GM21576 (cell line): ENCODE results near the gene PPP1R13L.
"Not testable (repeated sequence)": the region's sequence is repeated elsewhere in the genome, so short reads cannot be mapped to it uniquely, and the experiment has no call there.

ENCODE experiments used
- ATAC-seq: cut with Tn5 transposase; IDR thresholded peaks from one replicate; pipeline ENCODE4 v1.9.1; 2021; ENCODE audit warnings: mild to moderate bottlenecking, moderate library complexity; ENCODE audit not compliant: unreplicated experiment

The PPP1R13L gene

DNA sequence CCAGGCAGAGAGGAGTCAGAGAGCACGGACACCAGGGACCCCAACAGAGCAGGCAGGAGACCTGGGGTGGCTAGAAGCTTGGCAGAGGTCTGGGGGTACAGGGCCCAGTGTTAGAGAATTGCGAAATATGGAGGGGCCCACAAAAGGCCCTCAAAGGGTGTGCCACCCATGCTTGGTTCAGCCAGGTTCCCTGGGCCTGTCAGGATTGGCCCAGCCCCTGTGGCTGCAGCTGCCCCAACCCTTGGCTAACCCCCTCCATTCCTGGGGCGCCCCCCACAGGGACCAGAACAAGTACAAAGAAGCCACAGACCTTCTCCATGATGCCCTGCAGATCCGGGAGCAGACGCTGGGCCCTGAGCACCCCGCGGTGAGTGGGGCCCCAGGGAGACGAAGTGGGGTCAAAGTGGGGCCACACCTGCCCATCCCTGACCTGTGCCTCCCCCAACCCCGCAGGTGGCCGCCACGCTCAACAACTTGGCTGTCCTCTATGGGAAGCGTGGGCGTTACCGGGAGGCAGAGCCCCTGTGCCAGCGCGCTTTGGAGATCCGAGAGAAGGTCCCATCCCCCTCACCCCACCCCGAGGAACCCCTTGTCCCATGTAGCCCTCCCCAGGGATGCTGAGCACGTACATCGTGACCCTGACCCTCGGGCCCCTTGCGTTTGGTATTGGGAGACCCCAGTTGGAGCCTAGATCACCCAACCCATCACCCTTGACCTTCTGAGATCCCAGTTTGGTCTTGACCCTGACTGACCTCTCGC, 56.3 kb downstream of the PPP1R13L start:
- no peak for ATAC-seq

DNA sequence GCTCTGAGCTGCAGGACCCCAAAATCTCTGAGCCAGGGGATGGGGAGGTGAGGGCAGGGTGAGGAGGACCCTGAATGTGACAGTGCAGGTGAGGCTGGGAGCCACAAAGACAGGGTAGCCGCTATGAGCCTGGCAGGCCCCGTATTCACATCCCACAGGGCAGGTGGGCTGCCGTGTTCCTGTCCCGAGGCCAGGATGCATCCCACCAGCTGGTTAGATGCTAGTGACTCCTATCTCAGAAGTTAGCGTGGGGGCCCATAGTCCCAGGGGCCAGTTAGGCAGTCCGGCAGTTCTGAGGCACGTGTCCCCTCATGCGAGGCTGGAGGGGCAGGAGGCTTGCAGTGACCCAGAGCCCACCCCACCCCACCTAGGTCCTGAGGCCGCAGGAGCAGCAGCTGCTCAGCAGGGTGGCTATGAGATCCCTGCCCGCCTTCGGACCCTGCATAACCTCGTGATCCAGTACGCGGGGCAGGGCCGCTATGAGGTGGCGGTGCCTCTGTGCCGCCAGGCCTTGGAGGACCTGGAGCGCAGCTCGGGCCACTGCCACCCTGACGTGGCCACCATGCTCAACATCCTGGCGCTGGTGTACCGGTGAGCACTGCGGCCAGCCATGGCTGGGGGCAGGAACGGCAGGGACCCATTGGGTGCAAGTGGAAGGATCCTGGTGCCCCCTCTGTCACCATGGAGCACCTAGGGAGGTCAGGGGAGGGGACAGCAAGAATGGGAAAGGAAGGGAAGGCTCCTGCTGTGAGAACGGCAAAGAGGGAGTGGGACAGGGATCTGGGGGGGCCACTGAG, 57.1 kb downstream of the PPP1R13L start:
- no peak for ATAC-seq

DNA sequence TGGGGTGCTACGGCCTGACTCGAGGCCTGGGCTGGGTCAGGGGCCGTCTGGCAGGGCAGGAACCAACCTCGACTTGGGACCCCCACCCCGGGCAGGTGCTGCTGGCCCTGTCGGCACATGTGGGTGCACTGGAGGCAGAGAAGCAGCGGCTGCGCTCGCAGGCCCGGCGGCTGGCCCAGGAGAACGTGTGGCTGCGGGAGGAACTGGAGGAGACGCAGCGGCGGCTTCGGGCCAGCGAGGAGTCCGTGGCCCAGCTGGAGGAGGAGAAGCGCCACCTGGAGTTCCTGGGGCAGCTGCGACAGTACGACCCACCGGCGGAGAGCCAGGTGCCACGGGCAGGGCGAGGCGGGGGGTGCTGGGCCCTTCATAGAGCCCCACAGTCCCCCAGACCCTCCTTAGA, 58.4 kb downstream of the PPP1R13L start:
- ATAC-seq, result no peak

DNA sequence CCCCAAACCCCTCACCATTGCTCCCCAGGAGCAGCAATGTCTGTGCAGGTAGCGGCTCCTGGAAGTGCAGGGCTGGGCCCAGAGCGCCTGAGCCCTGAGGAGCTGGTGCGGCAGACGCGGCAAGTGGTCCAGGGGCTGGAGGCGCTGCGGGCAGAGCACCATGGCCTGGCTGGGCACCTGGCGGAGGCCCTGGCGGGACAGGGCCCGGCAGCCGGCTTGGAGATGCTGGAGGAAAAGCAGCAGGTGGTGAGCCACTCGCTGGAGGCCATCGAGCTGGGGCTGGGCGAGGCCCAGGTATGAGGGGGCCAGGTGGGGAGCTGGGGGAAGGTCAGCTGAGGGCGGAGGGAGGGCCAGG, 59.4 kb downstream of the PPP1R13L start:
- no peak for ATAC-seq

DNA sequence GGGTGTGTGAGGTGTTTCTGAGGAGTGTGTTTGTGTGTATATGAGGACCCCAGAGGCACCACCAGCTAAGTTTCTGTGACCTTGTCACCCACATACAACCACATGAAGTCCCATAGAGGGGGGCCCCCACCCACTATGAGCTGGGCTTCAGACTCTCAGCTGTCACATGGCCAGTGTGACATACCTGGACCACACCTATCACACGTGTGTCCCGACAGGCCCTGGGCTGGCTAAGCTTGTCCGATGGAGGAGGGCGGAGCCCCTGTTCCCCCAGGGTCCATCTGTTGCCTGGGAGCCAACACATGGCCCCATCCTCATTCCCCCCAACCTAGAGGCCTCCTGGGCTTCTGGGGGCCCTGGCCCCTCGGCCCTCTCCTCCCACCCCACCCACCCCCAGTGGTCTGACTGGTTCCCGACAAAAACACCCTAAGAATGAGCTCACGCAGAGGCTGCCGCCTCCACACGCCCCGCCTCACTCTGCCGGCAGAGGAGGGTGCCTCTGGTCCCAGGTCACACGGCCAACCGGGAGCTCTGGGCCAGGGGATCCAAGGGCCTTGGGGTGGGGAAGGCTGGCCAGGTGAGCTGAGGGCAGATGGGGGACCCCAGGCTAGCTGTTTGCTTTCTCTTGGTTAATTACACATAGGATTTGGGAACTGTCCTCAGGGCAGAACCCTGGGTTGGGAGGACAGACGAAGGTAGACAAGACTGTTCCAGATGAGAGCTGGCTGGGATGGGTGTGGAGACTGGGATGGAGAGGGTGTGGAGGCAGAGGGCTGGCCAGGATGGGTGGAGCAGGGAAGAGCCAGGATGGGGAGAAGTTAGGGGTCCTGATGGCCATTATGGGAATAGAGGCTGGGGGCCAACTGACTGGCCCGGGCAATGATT, 60.0 kb downstream of the PPP1R13L start:
- ATAC-seq, result no peak

DNA sequence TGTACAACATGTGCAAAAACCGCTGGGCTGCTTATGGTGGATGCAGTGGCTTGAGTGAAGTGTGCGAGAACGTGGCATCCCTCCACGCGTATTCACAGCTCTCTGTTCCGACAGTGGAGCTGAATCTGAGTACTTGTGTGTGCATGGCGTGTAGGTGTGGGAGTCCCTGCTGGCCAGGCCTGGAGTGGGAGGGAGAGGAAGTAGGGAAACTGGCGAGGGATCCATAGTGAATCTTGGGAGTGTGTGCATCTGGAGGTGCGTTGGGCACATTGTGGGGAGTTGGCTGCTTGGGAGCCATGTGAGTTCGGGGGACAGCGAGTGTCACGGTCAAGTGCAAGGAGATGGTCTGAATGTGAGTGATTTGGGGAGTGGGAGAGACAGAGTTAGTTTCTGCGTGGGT, 62.0 kb downstream of the PPP1R13L start:
- no peak for ATAC-seq

DNA sequence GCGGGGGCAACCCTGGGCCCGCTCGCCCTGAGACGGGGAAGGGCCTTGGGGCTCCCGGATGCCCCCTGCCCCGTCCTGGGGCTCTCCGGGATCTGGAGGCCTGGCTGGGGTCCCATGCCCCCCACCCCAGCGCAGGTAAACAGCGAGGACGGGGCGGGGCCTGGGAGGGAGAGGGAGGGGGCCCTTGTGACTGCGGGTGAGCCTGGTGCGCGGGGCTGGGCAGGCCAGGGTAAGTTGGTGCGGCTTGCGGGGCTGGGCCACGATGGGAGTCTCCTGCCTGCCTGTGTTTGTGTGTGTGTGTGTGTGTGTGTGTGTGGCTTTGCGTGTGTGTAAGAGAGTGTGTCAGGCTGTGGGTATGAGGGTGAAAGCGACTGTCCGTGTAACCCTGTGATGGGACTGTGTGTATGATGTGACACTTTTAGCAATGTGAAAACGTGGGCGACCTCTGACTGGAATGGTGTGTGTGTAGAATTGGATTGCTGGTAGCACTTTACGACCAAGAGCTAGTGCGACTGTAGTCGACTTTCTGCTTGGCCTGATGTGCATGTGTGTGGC, 63.9 kb downstream of the PPP1R13L start:
- ATAC-seq, result no peak

DNA sequence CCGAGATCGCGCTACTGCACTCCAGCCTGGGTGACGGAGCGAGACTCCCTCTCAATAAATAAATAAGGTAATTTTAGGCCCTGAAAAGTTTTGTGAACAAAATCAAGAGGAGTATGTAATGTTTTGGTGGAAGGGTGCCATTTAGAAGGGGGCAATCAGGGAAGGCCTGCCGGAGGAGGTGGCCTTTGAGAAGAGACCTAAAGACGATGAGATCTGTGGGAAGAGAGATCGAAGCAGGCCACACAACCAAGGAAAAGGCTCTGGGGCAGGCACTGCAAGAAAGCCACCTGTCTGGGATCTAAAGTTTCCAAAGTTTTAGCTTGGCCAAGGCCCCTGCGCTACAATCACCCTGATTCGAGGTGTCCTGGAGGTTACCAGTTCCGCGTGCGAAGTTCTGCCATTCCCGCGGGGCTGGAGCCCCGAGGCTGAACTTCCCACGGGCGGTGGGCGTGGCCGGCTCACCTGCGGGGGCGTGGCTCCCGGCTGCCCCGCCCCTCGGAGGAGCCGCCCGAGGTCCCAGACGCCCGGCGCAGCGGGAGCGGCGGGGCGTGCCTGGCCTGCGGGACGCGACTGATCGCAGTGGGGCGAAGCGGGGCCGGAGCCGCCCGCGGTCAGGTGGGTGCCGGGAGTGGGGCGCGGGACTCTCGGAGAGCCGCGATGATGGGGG, 64.5 kb downstream of the PPP1R13L start, which contains the start of gene KLC3:
KLC3 (plus strand) TSS at position 519 of the 667 bp plus-strand sequence. CDS start 4,792 bp downstream, outside the sequence.
- ATAC-seq, result no peak

DNA sequence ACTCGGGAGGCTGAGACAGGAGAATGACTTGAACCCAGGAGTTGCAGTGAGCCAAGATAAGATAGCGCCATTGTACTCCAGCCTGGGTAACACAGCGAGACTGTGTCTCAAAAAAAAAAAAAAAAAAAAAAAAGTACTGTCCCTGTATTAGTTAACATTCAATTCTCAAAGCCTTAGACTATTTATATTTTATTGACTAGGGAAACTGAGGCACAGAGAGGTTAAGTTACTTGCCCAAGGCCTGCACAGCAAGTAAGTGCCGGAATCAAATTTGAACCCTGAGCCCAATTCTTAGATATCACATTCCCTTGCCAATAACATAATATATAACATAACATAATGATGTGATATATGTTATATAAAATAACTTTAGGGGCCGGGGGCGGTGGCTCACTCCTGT, 65.2 kb downstream of the PPP1R13L start:
- no peak for ATAC-seq

DNA sequence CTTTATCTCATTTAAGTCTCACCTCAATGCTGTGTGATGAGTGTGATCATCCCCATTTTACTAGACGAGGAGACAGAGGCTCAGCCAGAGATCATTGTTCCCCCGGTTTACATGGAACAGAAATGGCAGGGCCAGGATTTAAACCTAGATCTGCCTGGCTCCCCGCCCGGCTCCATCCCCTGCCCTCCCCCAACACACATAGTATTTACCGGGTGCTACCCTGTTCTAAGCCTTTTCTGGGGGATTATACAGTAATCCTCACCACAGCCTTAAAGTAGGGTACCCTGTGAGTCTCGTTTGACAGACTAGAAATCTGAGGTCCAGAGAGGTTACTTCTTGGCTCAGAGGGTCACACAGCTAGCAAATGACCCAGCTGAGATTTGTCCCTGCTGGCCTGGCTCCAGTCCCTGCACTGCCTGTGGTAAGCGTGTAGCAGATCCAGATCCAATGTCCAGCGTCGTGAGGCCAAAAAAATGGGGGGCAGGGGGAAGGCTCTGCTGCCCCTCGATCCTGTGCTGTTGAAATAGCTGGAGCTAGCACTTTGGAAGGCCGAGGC, 68.1 kb downstream of the PPP1R13L start:
- ATAC-seq, result no peak

DNA sequence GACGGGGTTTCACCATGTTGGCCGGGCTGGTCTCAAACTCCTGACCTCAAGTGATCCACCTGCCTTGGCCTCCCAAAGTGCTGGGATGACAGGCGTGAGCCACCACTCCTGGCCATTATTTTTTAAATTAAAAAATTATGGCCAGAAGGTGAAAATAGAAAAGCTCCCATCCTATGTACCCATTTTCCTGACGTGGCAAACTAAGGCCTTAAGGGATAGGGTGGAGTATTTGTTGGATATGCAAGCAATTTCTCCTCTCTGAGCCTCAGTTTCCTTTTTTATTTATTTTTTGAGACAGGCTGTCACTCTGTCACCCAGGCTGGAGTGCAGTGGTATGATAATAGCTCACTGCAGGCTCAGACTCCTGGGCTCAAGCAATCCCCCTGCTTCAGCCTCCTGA, 70.0 kb downstream of the PPP1R13L start:
- ATAC-seq, result not testable (repeated sequence)

DNA sequence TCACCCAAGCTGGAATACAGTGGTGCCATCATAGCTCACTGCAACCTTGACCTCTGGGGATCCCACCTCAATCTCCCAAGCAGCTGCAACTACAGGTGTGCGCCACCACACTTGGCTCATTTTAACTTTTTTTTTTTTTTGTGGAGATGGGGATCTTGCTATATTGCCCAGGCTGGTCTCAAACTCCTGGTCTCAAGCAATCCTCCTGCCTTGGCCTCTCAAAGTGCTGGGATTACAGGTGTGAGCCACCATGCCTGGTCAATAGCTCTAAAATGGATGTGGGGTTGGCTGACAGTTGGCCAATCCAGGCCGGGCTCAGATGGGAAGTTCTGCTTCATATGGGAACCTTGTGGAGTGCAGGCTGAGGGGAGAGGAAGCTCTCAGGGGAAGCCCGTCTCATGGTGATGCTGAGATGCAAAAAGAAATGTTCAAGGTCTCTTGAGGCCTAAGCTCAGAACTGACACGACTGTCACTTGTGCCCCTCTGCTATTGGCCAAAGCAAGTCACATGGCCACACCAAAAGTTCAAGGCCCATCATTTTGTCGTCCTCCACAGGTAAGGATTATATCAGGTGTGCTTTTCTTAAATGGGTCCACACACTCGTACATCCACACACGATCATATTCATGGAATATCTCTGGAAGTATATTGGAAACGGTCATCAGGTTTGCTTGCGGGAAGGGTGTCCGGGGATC, 71.1 kb downstream of the PPP1R13L start:
- ATAC-seq, result no peak

DNA sequence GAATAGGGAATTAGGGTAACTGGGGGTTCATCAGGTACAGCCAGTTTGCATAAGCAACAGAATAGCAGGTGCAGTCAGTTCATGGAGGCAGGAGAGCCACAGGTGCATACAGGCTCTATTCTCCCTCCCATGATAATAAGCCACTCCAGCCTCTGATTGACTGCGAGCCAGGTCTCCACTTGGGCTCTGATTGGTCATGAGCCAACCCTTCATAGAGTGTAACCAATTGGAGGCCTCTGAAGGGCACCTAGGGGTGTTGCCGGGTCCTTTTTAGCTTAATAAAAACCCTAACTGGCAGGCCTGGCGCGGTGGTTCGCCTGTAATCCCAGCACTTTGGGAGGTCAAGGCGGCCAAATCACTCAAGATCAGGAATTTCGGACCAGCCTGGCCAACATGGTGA, 73.5 kb downstream of the PPP1R13L start:
- no peak for ATAC-seq
